PC-9 (cell line): ENCODE measurements around the gene HTR1E.

Experiments used
- CTCF ChIP-seq: fragments of 200-600 bp; sonication (generic); conservative IDR thresholded peaks from 2 replicates; pipeline ENCODE4 v1.6.1; 2017; ENCODE audit warnings: mixed run types, antibody characterized with exemption, mild to moderate bottlenecking, moderate library complexity
- EZH2 ChIP-seq: fragments of 200-600 bp; sonication (generic); IDR thresholded peaks from 2 replicates; pipeline ENCODE4 v1.8.0; 2017; ENCODE audit warnings: antibody characterized with exemption, low read depth

DNA sequence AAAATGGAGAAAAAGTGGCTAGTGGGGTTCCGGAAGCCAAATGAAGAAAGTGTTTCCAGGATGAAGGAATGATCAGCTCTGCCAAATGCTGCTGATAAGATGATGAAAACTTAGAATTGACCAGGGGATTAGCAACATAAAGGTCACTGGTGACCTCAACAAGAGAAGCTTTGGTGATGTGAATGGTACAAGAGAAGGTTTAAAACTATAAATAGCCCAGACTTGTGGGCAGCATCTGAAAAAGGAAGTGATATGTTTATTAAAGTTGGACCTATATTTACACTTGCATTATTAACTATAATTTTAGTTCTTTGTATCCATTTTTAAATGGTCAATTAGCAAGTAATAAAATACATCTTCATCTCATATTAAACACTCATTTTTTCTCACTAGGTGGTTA lies 112.5 kb downstream of the HTR1E start:
- TF ChIP-seq CTCF, result no peak
- no peak for TF ChIP-seq EZH2
